ENCODE measurements around the gene CTIF.

The CTIF gene

DNA sequence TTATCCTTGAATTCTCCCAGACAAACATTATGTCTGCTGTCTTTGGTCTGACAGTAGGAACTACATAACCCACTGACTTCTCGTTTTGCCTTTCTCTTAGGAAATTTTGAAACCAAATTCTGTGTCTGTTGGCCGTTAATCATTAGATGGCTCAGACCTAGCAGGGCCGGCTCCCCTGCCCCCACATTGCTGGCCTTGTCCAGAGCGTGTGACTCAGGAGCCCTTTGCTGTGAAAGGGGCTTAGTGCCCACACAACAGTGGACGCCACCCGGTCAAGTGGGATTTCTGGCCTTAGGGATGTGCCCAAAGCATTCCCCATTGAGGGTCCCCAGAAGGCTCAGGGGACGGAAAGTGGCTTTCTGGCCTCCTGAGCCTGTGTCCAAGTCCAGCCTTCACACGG is 137.5 kb downstream of the CTIF start:
- no peak for DNase-seq (ENCODE audit: extremely low read depth, low read depth)
- TF ChIP-seq, protein P1, sequence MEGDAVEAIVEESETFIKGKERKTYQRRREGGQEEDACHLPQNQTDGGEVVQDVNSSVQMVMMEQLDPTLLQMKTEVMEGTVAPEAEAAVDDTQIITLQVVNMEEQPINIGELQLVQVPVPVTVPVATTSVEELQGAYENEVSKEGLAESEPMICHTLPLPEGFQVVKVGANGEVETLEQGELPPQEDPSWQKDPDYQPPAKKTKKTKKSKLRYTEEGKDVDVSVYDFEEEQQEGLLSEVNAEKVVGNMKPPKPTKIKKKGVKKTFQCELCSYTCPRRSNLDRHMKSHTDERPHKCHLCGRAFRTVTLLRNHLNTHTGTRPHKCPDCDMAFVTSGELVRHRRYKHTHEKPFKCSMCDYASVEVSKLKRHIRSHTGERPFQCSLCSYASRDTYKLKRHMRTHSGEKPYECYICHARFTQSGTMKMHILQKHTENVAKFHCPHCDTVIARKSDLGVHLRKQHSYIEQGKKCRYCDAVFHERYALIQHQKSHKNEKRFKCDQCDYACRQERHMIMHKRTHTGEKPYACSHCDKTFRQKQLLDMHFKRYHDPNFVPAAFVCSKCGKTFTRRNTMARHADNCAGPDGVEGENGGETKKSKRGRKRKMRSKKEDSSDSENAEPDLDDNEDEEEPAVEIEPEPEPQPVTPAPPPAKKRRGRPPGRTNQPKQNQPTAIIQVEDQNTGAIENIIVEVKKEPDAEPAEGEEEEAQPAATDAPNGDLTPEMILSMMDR (IDR thresholded peaks at IDR 0.05; ENCODE audit: low read depth, low read length, missing control alignments), result no peak
- no peak overlapping the region for H3K4me3 ChIP-seq (replicated peaks; ENCODE audit: low read depth, low read length)

DNA sequence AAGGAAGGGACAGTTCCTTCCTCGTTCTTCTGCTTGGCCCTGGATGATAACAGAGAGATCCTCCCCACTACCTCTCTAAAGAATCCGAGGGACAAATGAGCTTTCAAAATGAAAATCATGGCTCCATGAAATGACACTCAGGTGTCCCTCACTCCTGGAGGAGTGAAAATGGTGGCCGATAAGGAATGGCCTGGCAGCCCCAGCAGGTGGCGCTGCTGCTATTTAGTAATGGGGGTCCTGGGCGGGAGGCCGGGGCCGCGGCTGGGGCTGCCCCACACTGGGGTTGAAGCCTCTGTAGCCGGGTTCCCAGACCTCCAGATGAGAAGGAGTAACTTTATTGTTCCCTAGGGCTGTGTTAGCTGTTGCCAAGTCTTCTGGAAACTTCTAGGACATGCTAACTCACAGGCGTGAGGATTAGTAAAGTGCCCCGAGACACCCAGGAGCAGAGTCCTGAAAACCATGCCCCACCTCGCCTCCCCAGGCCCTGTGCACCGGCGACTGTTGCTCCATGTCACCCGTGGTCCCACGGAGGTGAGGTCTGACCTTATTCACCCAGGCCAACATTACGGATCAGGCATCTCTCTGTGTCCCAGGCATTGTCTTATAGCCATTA is 138.0 kb downstream of the CTIF start:
- DNase-seq (ENCODE audit: extremely low read depth, low read depth), result no peak
- TF ChIP-seq, protein P1 (IDR thresholded peaks at IDR 0.05; ENCODE audit: low read depth, low read length, missing control alignments), result peak; percentile 77
- no peak overlapping the region for H3K4me3 ChIP-seq (replicated peaks; ENCODE audit: low read depth, low read length)

DNA sequence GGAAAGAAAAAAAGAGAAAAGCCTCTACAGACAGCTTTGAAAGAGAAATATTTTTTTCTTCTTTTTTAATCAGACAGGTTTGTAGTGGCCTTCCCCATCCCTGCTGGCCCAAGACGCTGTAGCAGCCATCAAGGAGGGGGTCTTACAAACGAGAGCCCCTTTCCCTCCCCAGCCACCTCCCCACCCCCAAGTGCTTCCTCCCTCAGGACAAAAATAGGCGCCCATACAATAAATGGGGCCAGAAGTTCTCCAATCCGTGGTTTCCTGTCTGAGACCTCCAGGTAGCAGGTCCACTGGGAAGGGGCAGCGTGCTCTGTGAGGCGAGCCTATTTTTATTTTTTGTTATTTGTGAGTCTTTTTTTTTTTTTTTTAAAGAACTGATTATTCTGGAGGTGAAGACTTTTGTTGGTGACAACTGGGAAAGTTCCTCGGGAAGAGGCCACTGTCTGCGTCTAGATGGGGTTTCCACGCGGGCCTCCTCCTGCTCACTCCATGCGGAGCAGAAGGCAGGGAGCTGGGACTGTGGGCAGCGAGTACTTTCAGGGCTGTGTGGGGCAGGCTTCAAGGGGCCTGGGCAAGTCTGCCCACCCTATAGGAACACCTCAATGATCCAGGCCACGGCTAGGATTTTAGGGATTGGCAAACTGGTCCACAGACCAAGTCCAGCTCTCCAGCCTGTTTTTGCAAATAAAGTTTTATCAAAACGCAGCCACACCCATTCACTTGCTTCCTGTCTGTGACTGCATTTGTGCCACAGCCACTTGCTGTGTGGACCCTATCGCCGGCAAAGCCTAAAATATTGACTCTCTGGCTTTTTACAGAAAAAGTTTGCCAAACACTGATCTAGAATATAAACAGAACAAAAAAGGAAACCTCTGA is 139.6 kb downstream of the CTIF start:
- no peak overlapping the region for H3K4me3 ChIP-seq (replicated peaks; ENCODE audit: low read depth, low read length)
- TF ChIP-seq, protein P1 (IDR thresholded peaks at IDR 0.05; ENCODE audit: low read depth, low read length, missing control alignments), result no peak

GRCh38 chr18:48679236-48679635 is 140.4 kb downstream of the CTIF start:
- no peak overlapping the region for H3K4me3 ChIP-seq (replicated peaks; ENCODE audit: low read depth, low read length)
- DNase-seq (ENCODE audit: extremely low read depth, low read depth), result no peak
- TF ChIP-seq, protein P1 (IDR thresholded peaks at IDR 0.05; ENCODE audit: low read depth, low read length, missing control alignments), result no peak

More for the DNA sequence above, 139.6 kb downstream of the CTIF start:
- no peak for DNase-seq (ENCODE audit: extremely low read depth, low read depth)

GRCh38 chr18:48680339-48681250 is 141.8 kb downstream of the CTIF start:
- no peak for DNase-seq (ENCODE audit: extremely low read depth, low read depth)
- no peak overlapping the region for H3K4me3 ChIP-seq (replicated peaks; ENCODE audit: low read depth, low read length)
- TF ChIP-seq, protein P1 (IDR thresholded peaks at IDR 0.05; ENCODE audit: low read depth, low read length, missing control alignments), result no peak

DNA sequence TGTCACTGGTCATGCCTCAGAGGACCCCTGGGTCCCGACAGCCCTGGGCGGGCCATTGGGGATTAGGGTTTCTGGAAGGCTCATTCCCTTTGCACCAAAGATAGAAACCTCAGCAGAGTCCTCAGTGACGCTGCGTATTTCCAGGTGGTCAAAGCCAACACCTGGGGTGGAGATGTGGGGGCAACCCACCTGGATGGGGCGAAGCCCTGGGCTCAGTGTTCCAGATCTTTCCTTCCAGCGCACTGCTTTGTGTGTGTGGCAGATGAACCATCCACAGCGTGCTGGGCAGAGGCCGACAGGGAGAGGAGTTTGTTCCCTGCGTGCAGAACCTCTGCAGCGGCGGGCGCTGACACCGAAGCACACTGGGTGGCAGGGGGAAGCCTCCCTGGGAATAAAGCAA is 143.9 kb downstream of the CTIF start:
- H3K4me3 ChIP-seq (replicated peaks; ENCODE audit: low read depth, low read length), result no peak overlapping the region
- TF ChIP-seq, protein P1 (IDR thresholded peaks at IDR 0.05; ENCODE audit: low read depth, low read length, missing control alignments), result no peak
- DNase-seq (ENCODE audit: extremely low read depth, low read depth), result no peak

Data from HFF-Myc (cell line).